T-cell (primary cell): Measurements from ENCODE around the gene YY2. TPM values are rescaled to one million over a fixed set of nuclear protein-coding genes. Genes with fewer than 3 reads are reported as not detected.
"Not testable (repeated sequence)": the region's sequence is repeated elsewhere in the genome, so short reads cannot be mapped to it uniquely, and the experiment has no call there.

ENCODE experiments used
- ATAC-seq, 4 experiments: fragments of 200-7000 bp in 3 of 4; fragments of 150-1000 bp in 1 of 4; cut with Tn5 transposase; replicated peaks in 1 of 4; 1 replicate in 3 of 4; 2 replicates in 1 of 4; pipeline ENCODE4 v1.10.0; 2021; ENCODE audit warnings: moderate library complexity in 3 of 4, mild to moderate bottlenecking in 2 of 4, moderate number of reproducible peaks in 1 of 4
- CTCF ChIA-PET, 2 donors: fragments of 300-600 bp; sonication (Branson Sonifier 250); formaldehyde crosslinking; loops; one replicate each; lab custom pipeline; 2022; ENCODE audit warnings: antibody characterized with exemption in 2 of 2; lab: Charles Lee
- POLR2A ChIA-PET, 2 donors: fragments of 300-600 bp; sonication (Branson Sonifier 250); formaldehyde crosslinking; loops; one replicate each; lab custom pipeline; 2022; ENCODE audit warnings: antibody characterized with exemption in 2 of 2; lab: Charles Lee
- DNase-seq, 35 experiments: peaks; one replicate each; pipeline versions ENCODE4 v3.0.0 to v3.0.0-alpha.2; 2013 to 2023
- H3K27ac ChIP-seq: one replicate; pipeline ENCODE4 v1.5.1; 2013; ENCODE audit warnings: low read length
- H3K27me3 ChIP-seq, 2 experiments: replicated peaks in 1 of 2; 1 replicate in 1 of 2; 2 replicates in 1 of 2; pipeline versions ENCODE4 v1.6.1 to v1.7.0; 2013; ENCODE audit warnings: low read length in 1 of 2, mixed read lengths in 1 of 2; ENCODE audit not compliant: control insufficient read depth in 2 of 2, insufficient read depth in 2 of 2; ENCODE audit errors: extremely low read depth in 1 of 2
- H3K36me3 ChIP-seq, 2 donors: 1 replicate in 1 of 2; 2 replicates in 1 of 2; pipeline versions ENCODE4 v1.6.1 to v1.7.0; 2013; ENCODE audit warnings: low read length in 1 of 2; ENCODE audit not compliant: control insufficient read depth in 2 of 2, insufficient read depth in 1 of 2; ENCODE audit errors: extremely low read depth in 1 of 2
- H3K4me1 ChIP-seq, 2 experiments: 1 replicate in 1 of 2; 2 replicates in 1 of 2; pipeline versions ENCODE4 v1.6.1 to v1.7.0; 2013; ENCODE audit warnings: low read length in 2 of 2, mixed read lengths in 1 of 2; ENCODE audit not compliant: insufficient read depth in 2 of 2, control insufficient read depth in 1 of 2; ENCODE audit errors: extremely low read depth in 1 of 2
- H3K4me3 ChIP-seq, 2 donors: 1 replicate in 1 of 2; 2 replicates in 1 of 2; pipeline versions ENCODE4 v1.5.1 to v1.7.0; 2013; ENCODE audit warnings: mild to moderate bottlenecking in 2 of 2, low read length in 1 of 2, moderate library complexity in 1 of 2; ENCODE audit not compliant: control insufficient read depth in 1 of 2; ENCODE audit errors: extremely low read depth in 1 of 2
- H3K9me3 ChIP-seq: 2 replicates; pipeline ENCODE4 v1.7.0; 2013
- H3K27ac Mint-ChIP-seq, 2 donors: one replicate each; pipeline ENCODE4 v1.8.0; 2020 to 2021; ENCODE audit warnings: mild to moderate bottlenecking in 2 of 2, mixed read lengths in 2 of 2
- H3K27me3 Mint-ChIP-seq, 2 donors: one replicate each; pipeline ENCODE4 v1.8.0; 2021 to 2022; ENCODE audit warnings: mixed read lengths in 2 of 2
- H3K36me3 Mint-ChIP-seq: one replicate; pipeline ENCODE4 v1.8.0; 2021; ENCODE audit warnings: mixed read lengths
- H3K4me1 Mint-ChIP-seq, 3 donors: one replicate each; pipeline ENCODE4 v1.8.0; 2020 to 2022; ENCODE audit warnings: mixed read lengths in 3 of 3, mild to moderate bottlenecking in 1 of 3
- H3K4me3 Mint-ChIP-seq, 3 donors: one replicate each; pipeline ENCODE4 v1.8.0; 2020 to 2022; ENCODE audit warnings: mild to moderate bottlenecking in 3 of 3, mixed read lengths in 3 of 3, moderate library complexity in 3 of 3
- H3K9me3 Mint-ChIP-seq, 3 donors: one replicate each; pipeline ENCODE4 v1.8.0; 2020 to 2022; ENCODE audit warnings: mixed read lengths in 3 of 3
- WGBS: methylation state at CpG from one replicate; pipeline ENCODE4 v1.1.5; 2013; ENCODE audit warnings: missing lambda C conversion rate; ENCODE audit not compliant: insufficient coverage; 5-methylcytosine and 5-hydroxymethylcytosine counted together
- total RNA-seq, 35 experiments: library from RNA in 6 of 35; stranded (reverse) in 6 of 35; fragments of 120-200 nt in 1 of 35; gene quantifications; one replicate each; pipeline versions ENCODE4 v1.2.1 to v1.2.4 and lab custom pipeline; 2013 to 2026

Gene YY2
- total RNA-seq, 5 donors from 2014 or later (not counting 1 experiment from before 2014, with no cell fraction given): 0.61 to 2.4 (median 1.3) TPM

GRCh38 chrX:21820170-21820569 is 35.6 kb upstream of the YY2 start:
- H3K27me3 Mint-ChIP-seq, H3K9me3 ChIP-seq, CTCF ChIA-PET, POLR2A ChIA-PET, DNase-seq, ATAC-seq, H3K27ac Mint-ChIP-seq, H3K4me3 ChIP-seq, H3K9me3 Mint-ChIP-seq, H3K27me3 ChIP-seq, H3K4me1 Mint-ChIP-seq, H3K27ac ChIP-seq, H3K36me3 Mint-ChIP-seq, H3K4me3 Mint-ChIP-seq, H3K36me3 ChIP-seq, H3K4me1 ChIP-seq: not testable (repeated sequence)
- WGBS: no CpG with 5 or more reads among the region's 1 CpG

GRCh38 chrX:21821875-21822274 is 33.9 kb upstream of the YY2 start:
- no peak overlapping the region for H3K27ac ChIP-seq
- no peak overlapping the region for H3K4me3 Mint-ChIP-seq
- no peaks in the 10 kb centered on the region for H3K4me1 ChIP-seq
- ChIA-PET POLR2A (no interaction called here), CTCF (no interaction called here)
- no peak for ATAC-seq
- no peak for DNase-seq
- H3K27me3 Mint-ChIP-seq: peaks cover 0 to 3% of the 10 kb centered on the region in 2 donors
- no peaks in the 10 kb centered on the region for H3K36me3 ChIP-seq
- H3K9me3 ChIP-seq: no peaks in the 10 kb centered on the region
- H3K27ac Mint-ChIP-seq: no peak overlapping the region
- H3K27me3 ChIP-seq: no peaks in the 10 kb centered on the region
- H3K4me1 Mint-ChIP-seq: no peaks in the 10 kb centered on the region
- WGBS: no CpG with 5 or more reads among the region's 3 CpGs
- no peaks in the 10 kb centered on the region for H3K36me3 Mint-ChIP-seq
- no peaks in the 10 kb centered on the region for H3K9me3 Mint-ChIP-seq
- no peak overlapping the region for H3K4me3 ChIP-seq

- H3K36me3 ChIP-seq: no peaks in the 10 kb centered on the region
Measured at GRCh38 chrX:21831496-21831895, 24.3 kb upstream of the YY2 start.

GRCh38 chrX:21837056-21837455 is 18.7 kb upstream of the YY2 start:
- Histone ChIP-seq H3K36me3 (no peaks in the 10 kb centered on the region), H3K9me3 (no peaks in the 10 kb centered on the region), H3K27ac (no peak overlapping the region), H3K4me3 (no peak overlapping the region), H3K27me3 (no peaks in the 10 kb centered on the region), H3K4me1 (peaks cover 2 to 7% of the 10 kb centered on the region in 2 experiments)
- WGBS: 60% methylated on average over 1 of the region's 2 CpGs
- Mint-ChIP-seq H3K4me3 (no peak overlapping the region), H3K27ac (no peak overlapping the region), H3K27me3 (peaks cover 0 to 4% of the 10 kb centered on the region in 2 donors), H3K4me1 (peaks cover 6 to 14% (median 11%) of the 10 kb centered on the region in 3 donors), H3K9me3 (no peaks in the 10 kb centered on the region), H3K36me3 (no peaks in the 10 kb centered on the region)
- POLR2A ChIA-PET: interaction anchor here in 1 of 2 donors (1.6 kb wide), 1 partner anchor 135 kb away, joined by 3 read pairs; no protein-coding TSS in a partner anchor
- CTCF ChIA-PET: no interaction called here
- ATAC-seq (no peak), DNase-seq (no peak)

More at GRCh38 chrX:21831496-21831895, 24.3 kb upstream of the YY2 start:
- no peaks in the 10 kb centered on the region for H3K9me3 Mint-ChIP-seq
- no peak overlapping the region for H3K4me3 ChIP-seq
- H3K4me1 Mint-ChIP-seq: no peaks in the 10 kb centered on the region
- H3K36me3 Mint-ChIP-seq: no peaks in the 10 kb centered on the region
- H3K4me3 Mint-ChIP-seq: no peak overlapping the region
- H3K27me3 ChIP-seq: no peaks in the 10 kb centered on the region
- no peaks in the 10 kb centered on the region for H3K4me1 ChIP-seq
- H3K27me3 Mint-ChIP-seq: peaks cover 0 to 20% of the 10 kb centered on the region in 2 donors
- CTCF ChIA-PET: no interaction called here
- ATAC-seq (no peak), DNase-seq (no peak)
- no peak overlapping the region for H3K27ac Mint-ChIP-seq
- no peaks in the 10 kb centered on the region for H3K9me3 ChIP-seq
- WGBS: no CpG with 5 or more reads among the region's 2 CpGs
- POLR2A ChIA-PET: no interaction called here
- no peak overlapping the region for H3K27ac ChIP-seq

GRCh38 chrX:21838937-21839333 is 16.9 kb upstream of the YY2 start:
- CTCF ChIA-PET: interaction anchor here in 1 of 2 donors (0.6 kb wide), 2 partner anchors 15 to 1572 kb away, joined by 3 to 4 read pairs; partner anchors contain the start of gene RPS6KA3

GRCh38 chrX:21839334-21840192 is 16.2 kb upstream of the YY2 start, which contains the start of gene MBTPS2:
TSS of gene MBTPS2 (plus strand) at chrX:21839617. CDS start at chrX:21839735, 118 bp downstream.
- no peaks in the 10 kb centered on the region for H3K9me3 Mint-ChIP-seq
- H3K27ac Mint-ChIP-seq: peak within 1 kb of the TSS; percentile 79 to 87
- Histone ChIP-seq H3K36me3 (no peaks in the 10 kb centered on the region), H3K4me1 (peaks cover 2 to 7% of the 10 kb centered on the region in 2 experiments), H3K27ac (peak within 1 kb of the TSS; percentile 62), H3K4me3 (peak within 1 kb of the TSS; percentile 64 to 77), H3K27me3 (no peaks in the 10 kb centered on the region), H3K9me3 (no peaks in the 10 kb centered on the region)
- H3K27me3 Mint-ChIP-seq: peaks cover 0 to 4% of the 10 kb centered on the region in 2 donors
- H3K4me1 Mint-ChIP-seq: peaks cover 6 to 14% (median 11%) of the 10 kb centered on the region in 3 donors
- peak within 1 kb of the TSS; percentile 88 to 90 (median 88) for H3K4me3 Mint-ChIP-seq
- ATAC-seq (peak; percentile 91 to 96 (median 94)), DNase-seq (peak; percentile 63 to 88 (median 73))
- ChIA-PET POLR2A (interaction anchor here in 1 of 2 donors (0.6 kb wide), 2 partner anchors 9 to 40 kb away, joined by 3 read pairs; no protein-coding TSS in a partner anchor), CTCF (interaction anchor here in 1 of 2 donors (0.6 kb wide), 2 partner anchors 15 to 1572 kb away, joined by 3 to 4 read pairs; partner anchors contain the start of gene RPS6KA3)
- 0% methylated on average over 22 of the region's 61 CpGs for WGBS
- peaks cover 3% of the 10 kb centered on the region for H3K36me3 Mint-ChIP-seq

More at GRCh38 chrX:21838937-21839333, 16.9 kb upstream of the YY2 start:
- POLR2A ChIA-PET: interaction anchor here in 1 of 2 donors (0.6 kb wide), 2 partner anchors 8 to 40 kb away, joined by 3 read pairs; no protein-coding TSS in a partner anchor
- Mint-ChIP-seq H3K4me3 (peak overlapping the region; percentile 88 to 90 (median 88)), H3K27me3 (peaks cover 0 to 4% of the 10 kb centered on the region in 2 donors), H3K4me1 (peaks cover 6 to 14% (median 11%) of the 10 kb centered on the region in 3 donors), H3K36me3 (peaks cover 3% of the 10 kb centered on the region), H3K27ac (peak overlapping the region; percentile 79 to 87), H3K9me3 (no peaks in the 10 kb centered on the region)
- no peaks in the 10 kb centered on the region for H3K27me3 ChIP-seq
- H3K4me1 ChIP-seq: peaks cover 2 to 7% of the 10 kb centered on the region in 2 experiments
- ATAC-seq (peak in 1 of 4 experiments; percentile 5), DNase-seq (peak in 1 of 35 experiments; percentile 34)
- H3K27ac ChIP-seq: peak overlapping the region; percentile 62
- H3K4me3 ChIP-seq: peak overlapping the region; percentile 64 to 77
- no peaks in the 10 kb centered on the region for H3K36me3 ChIP-seq
- WGBS: no CpG with 5 or more reads among the region's 4 CpGs
- H3K9me3 ChIP-seq: no peaks in the 10 kb centered on the region
